ENCODE measurements around the gene DSG3.

Gene DSG3

DNA sequence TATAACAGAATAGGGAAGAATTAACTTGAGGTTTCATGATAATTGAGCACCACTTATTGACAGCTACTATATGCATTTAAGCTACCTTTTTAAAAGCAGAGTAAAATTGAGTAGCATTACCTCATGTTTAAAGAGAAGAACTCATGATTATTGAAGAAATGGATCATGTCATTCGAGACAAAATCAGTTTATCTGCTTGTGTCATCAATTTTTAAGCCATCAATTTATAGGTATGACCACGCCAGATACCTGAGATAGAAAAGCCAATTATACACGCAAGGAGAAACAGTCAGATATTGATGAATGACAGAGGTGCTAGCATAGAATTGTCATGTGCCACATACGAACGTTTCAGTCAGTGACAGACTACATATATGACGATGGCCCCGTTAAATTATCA is 78.8 kb downstream of the DSG3 start:
- no peak overlapping the region for H3K4me3 ChIP-seq (ENCODE audit: low read length)
- no peaks in the 10 kb centered on the region for H3F3A ChIP-seq (ENCODE audit: control insufficient read depth, insufficient read depth)
- H3K36me3 ChIP-seq (ENCODE audit: control insufficient read depth, low read length), result no peaks in the 10 kb centered on the region
- H3K79me2 ChIP-seq (ENCODE audit: control insufficient read depth, low read length), result no peaks in the 10 kb centered on the region
- H3K4me1 ChIP-seq (ENCODE audit: control insufficient read depth, low read length), result no peaks in the 10 kb centered on the region
- H3K9me2 ChIP-seq (replicated peaks; ENCODE audit: control insufficient read depth, low read length), result no peaks in the 10 kb centered on the region
- no peaks in the 10 kb centered on the region for H4K20me1 ChIP-seq (ENCODE audit: control insufficient read depth, insufficient read depth, low read depth, low read length)
- H3K27me3 ChIP-seq (ENCODE audit: control insufficient read depth, low read length), result no peaks in the 10 kb centered on the region
- no peak overlapping the region for H3K4me2 ChIP-seq (ENCODE audit: low read length)
- H3K27ac ChIP-seq (ENCODE audit: low read depth, low read length), result no peak overlapping the region
- H3K9me3 ChIP-seq (ENCODE audit: control insufficient read depth, insufficient read depth, low read length), result no peaks in the 10 kb centered on the region
- TF ChIP-seq, protein P1, sequence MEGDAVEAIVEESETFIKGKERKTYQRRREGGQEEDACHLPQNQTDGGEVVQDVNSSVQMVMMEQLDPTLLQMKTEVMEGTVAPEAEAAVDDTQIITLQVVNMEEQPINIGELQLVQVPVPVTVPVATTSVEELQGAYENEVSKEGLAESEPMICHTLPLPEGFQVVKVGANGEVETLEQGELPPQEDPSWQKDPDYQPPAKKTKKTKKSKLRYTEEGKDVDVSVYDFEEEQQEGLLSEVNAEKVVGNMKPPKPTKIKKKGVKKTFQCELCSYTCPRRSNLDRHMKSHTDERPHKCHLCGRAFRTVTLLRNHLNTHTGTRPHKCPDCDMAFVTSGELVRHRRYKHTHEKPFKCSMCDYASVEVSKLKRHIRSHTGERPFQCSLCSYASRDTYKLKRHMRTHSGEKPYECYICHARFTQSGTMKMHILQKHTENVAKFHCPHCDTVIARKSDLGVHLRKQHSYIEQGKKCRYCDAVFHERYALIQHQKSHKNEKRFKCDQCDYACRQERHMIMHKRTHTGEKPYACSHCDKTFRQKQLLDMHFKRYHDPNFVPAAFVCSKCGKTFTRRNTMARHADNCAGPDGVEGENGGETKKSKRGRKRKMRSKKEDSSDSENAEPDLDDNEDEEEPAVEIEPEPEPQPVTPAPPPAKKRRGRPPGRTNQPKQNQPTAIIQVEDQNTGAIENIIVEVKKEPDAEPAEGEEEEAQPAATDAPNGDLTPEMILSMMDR (IDR thresholded peaks at IDR 0.05; ENCODE audit: low read depth, low read length, poor library complexity, severe bottlenecking), result no peak
- TF ChIP-seq EZH2phosphoT487 (IDR thresholded peaks at IDR 0.05; ENCODE audit: borderline replicate concordance, low read length), result no peak
